HL-60 (cell line): Measurements from ENCODE around the gene KIF5A.
"Not testable (repeated sequence)": the region's sequence is repeated elsewhere in the genome, so short reads cannot be mapped to it uniquely, and the experiment has no call there.

Experiments
- DNase-seq, 2 experiments: peaks; one replicate each; pipeline ENCODE4 v3.0.0-alpha.2; 2010 to 2020; ENCODE audit warnings: low read depth in 1 of 2, low spot score in 1 of 2
- H3K27ac ChIP-seq: fragments of 250-450 bp; sonication (Bioruptor Pico); replicated peaks from 2 replicates; pipeline ENCODE4 v1.5.1; 2020; ENCODE audit warnings: mild to moderate bottlenecking, moderate library complexity
- H3K27me3 ChIP-seq: fragments of 250-450 bp; sonication (Bioruptor Pico); 2 replicates; pipeline ENCODE4 v1.5.1; 2021; ENCODE audit warnings: mild to moderate bottlenecking, moderate library complexity; ENCODE audit not compliant: insufficient read depth, poor library complexity, severe bottlenecking
- H3K4me3 ChIP-seq: replicated peaks from 2 replicates; pipeline ENCODE4 v1.5.1; 2011; ENCODE audit warnings: mild to moderate bottlenecking, control low read depth, low read length; ENCODE audit not compliant: insufficient read depth
- CTCF ChIP-seq: IDR thresholded peaks from one replicate; pipeline ENCODE4 v1.5.1; 2011; ENCODE audit warnings: low read length, control low read depth, inconsistent platforms; ENCODE audit not compliant: insufficient read depth
- GABPA ChIP-seq: IDR thresholded peaks from 2 replicates; pipeline ENCODE4 v1.6.1; 2012; ENCODE audit warnings: low read depth
- POLR2AphosphoS5 ChIP-seq: IDR thresholded peaks from 2 replicates; pipeline ENCODE4 v1.6.1; 2012; ENCODE audit warnings: low read depth
- REST ChIP-seq: IDR thresholded peaks from 2 replicates; pipeline ENCODE4 v1.6.1; 2012; ENCODE audit warnings: low read depth; ENCODE audit not compliant: insufficient replicate concordance
- SPI1 ChIP-seq: IDR thresholded peaks from 2 replicates; pipeline ENCODE4 v1.6.1; 2012; ENCODE audit warnings: low read depth, mild to moderate bottlenecking, borderline replicate concordance

The KIF5A gene

GRCh38 chr12:57516617-57517153 lies 33.2 kb upstream of the KIF5A start:
- H3K27me3 ChIP-seq = no peaks in the 10 kb centered on the region
- no peak for DNase-seq
- no peak overlapping the region for H3K27ac ChIP-seq
- no peak overlapping the region for H3K4me3 ChIP-seq
- TF ChIP-seq GABPA = no peak
- no peak; the same call in 1 of the 2 replicates for TF ChIP-seq POLR2AphosphoS5
- TF ChIP-seq REST = no peak
- no peak for TF ChIP-seq SPI1
- no peak for TF ChIP-seq CTCF

DNA sequence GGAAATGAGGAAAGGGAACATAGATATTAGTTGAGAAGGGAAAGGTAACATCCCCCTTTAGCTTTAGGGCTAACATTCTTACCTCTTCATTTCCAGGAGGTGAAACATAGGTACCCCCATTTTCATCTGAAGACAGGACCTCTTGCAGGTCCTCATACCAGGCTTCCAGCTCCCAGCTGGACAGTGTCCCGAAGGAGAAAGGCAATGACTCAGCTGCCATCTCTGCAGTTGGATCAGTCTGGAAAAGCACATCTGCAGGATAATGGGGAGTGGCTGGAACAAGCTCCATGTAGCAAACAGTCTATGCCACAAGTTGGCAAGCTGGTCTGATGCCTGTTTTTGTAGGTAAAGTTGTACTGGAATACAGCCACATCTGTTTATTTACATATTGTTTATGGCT lies 32.7 kb upstream of the KIF5A start:
- DNase-seq = no peak
- no peak for TF ChIP-seq SPI1
- TF ChIP-seq GABPA = no peak
- no peak for TF ChIP-seq REST
- no peak for TF ChIP-seq POLR2AphosphoS5
- TF ChIP-seq CTCF = no peak
- no peak overlapping the region for H3K27ac ChIP-seq
- no peaks in the 10 kb centered on the region for H3K27me3 ChIP-seq
- H3K4me3 ChIP-seq = no peak overlapping the region

DNA sequence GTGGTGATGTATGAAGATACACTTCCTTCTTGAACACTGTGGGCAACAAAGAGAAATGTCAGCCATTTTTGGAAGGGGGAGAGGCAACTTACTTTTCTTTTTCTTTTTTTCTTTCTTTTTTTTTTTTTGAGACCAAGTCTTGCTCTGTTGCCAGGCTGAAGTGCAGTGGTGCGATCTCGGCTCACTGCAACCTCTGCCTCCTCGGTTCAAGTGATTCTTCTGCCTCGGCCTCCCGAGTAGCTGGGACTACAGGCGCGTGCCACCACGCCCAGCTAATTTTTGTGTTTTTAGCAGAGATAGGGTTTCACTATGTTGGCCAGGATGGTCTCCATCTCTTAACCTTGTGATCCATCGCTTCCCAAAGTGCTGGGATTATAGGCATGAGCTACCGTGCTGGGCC lies 32.1 kb upstream of the KIF5A start:
- H3K4me3 ChIP-seq, H3K27ac ChIP-seq, H3K27me3 ChIP-seq, DNase-seq: not testable (repeated sequence)

DNA sequence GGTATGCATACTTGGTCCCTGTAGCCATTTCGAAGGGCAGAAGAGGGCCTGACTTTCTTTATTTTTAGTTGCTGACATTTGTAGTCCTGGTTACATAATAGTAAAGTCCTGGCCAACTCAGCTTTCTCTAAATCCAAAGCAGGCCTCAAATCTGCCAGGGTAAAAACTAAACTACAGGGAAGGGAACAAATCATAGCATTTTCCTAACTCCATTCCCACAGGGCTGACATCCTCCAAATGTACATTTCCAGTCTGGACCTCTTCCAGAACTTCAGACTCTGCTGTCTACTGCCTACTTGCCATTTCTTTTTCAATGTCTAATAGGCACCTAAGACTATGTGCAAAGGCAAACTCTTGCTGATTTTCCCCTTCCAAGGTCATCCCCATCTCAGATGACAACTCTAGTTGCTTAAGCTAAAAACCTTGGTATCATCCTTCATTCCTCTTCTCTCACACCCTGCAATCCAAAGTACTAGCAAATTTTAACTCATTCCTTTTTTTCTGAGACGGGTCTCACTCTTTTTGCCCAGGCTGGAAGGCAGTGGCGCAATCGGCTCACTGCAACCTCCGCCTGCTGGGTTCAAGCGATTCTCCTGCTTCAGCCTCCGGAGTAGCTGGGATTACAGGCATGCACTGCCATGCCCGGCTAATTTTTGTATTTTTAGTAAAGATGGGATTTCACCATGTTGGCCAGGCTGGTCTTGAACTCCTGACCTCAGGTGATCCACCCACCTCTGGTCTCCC lies 31.5 kb upstream of the KIF5A start:
- DNase-seq = no peak
- H3K4me3 ChIP-seq = peak overlapping the region; percentile 90
- H3K27ac ChIP-seq = peak overlapping the region; percentile 18; the same call in 1 of the 2 replicates
- H3K27me3 ChIP-seq = no peaks in the 10 kb centered on the region
- TF ChIP-seq SPI1 (no peak), POLR2AphosphoS5 (no peak; the same call in none of the 2 replicates), REST (no peak), GABPA (no peak), CTCF (no peak)
